Measurements from ENCODE around the gene ASCL5. TPM values are rescaled to one million over a fixed set of nuclear protein-coding genes. Genes with fewer than 3 reads are reported as not detected.

The ASCL5 gene
- total and polyA plus RNA-seq, 10 of the 15 experiments (the other 5 are each of a cell fraction or from before 2014, with no cell fraction given) = 0.04 TPM; not detected in 9

GRCh38 chr1:201096977-201097856 lies 29.8 kb downstream of the ASCL5 start:
- H3K9ac ChIP-seq (ENCODE audit: control insufficient read depth, insufficient read depth, low read length) = no peak overlapping the region
- CTCF ChIA-PET = interaction anchor here (0.9 kb wide), 1 partner anchor 12 kb away, joined by 3 read pairs; no protein-coding TSS in a partner anchor
- H3K4me3 ChIP-seq = no peak overlapping the region
- DNase-seq (ENCODE audit: low read depth, low spot score) = no peak
- SMC1A ChIA-PET (ENCODE audit: uncharacterized antibody, unreplicated experiment) = no interaction called here
- peaks cover 2 to 4% of the 10 kb centered on the region in 2 experiments; a peak in 3 of 4 replicates for H3K27me3 ChIP-seq (replicated peaks in 1 of 2; ENCODE audit: control insufficient read depth in 2 of 2, insufficient read depth in 2 of 2, low read length in 1 of 2)
- no TSS peak for BruUV-seq (replicated peaks)
- POLR2A ChIA-PET = interaction anchor here (0.6 kb wide), 1 partner anchor 104 kb away, joined by 4 read pairs; no protein-coding TSS in a partner anchor
- no peak overlapping the region for H2AFZ ChIP-seq (ENCODE audit: control insufficient read depth, low read depth, low read length)
- no peaks in the 10 kb centered on the region for H4K20me1 ChIP-seq (ENCODE audit: control insufficient read depth, insufficient read depth)
- H3K79me2 ChIP-seq (ENCODE audit: control insufficient read depth, insufficient read depth, low read length) = no peaks in the 10 kb centered on the region
- H3K27ac ChIP-seq (ENCODE audit: control insufficient read depth, insufficient read depth) = no peak overlapping the region
- no peak overlapping the region for H3K4me2 ChIP-seq (ENCODE audit: control insufficient read depth, insufficient read depth)
- no peak for FAIRE-seq
- no peaks in the 10 kb centered on the region for H3K36me3 ChIP-seq (ENCODE audit: control insufficient read depth in 2 of 2, insufficient read depth in 2 of 2, low read length in 1 of 2)
- ATAC-seq = no peak
- no peaks in the 10 kb centered on the region; the same call in 1 of the 2 replicates for H3K4me1 ChIP-seq (ENCODE audit: control insufficient read depth, insufficient read depth, low read length)
- RAD21 ChIA-PET (ENCODE audit: unreplicated experiment) = no interaction called here
- in situ Hi-C loops (cut with MboI) = no loop called here
- intact Hi-C loops (cut with micrococcal nuclease; ENCODE audit: unreplicated experiment) = no loop called here
- WGBS (ENCODE audit: insufficient coverage, insufficient replicate concordance, low lambda C conversion rate, missing lambda C conversion rate) = 28% methylated on average over 17 of the region's 17 CpGs
- no peak for TF ChIP-seq SMAD1 (IDR thresholded peaks at IDR 0.05; ENCODE audit: low read depth, partially characterized antibody)
- TF ChIP-seq CHD4 (IDR thresholded peaks at IDR 0.05) = no peak
- TF ChIP-seq BHLHE40 (IDR thresholded peaks at IDR 0.05; ENCODE audit: borderline replicate concordance in 1 of 2, low read depth in 2 of 2, low read length in 1 of 2) = 0 out of 4 replicates have a peak, but pooled peaks of 1 of the 2 experiments have one; percentile 5
- no peaks in the 10 kb centered on the region for H3K9me3 ChIP-seq (replicated peaks; ENCODE audit: control insufficient read depth, insufficient read depth, low read length)

DNA sequence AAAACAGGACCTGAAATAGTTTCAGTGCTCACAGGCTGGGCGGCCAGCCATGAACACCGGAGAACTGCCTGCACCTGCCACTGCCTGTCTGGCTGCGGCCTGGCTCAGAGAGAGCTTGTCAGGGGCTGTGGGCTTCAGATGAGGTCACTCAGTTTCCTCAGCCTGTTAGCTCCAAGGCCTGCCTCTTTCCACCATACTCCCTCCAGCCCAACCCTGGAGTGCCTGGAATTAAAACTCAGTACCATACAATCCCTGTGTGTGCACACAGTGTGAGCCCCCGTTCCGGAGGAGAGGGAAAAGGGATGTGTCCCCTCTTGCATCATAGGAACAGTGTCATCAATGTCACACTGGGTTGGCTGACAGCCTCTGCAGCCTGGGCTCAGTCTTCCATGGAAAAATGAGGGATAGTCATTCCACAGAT lies 30.9 kb downstream of the ASCL5 start:
- ChIA-PET CTCF (interaction anchor here (0.8 to 1.0 kb wide), 2 partner anchors 10 to 23 kb away, joined by 3 read pairs; no protein-coding TSS in a partner anchor), POLR2A (no interaction called here), RAD21 (ENCODE audit: unreplicated experiment) (interaction anchor here (1.4 kb wide), 1 partner anchor 19 kb away, joined by 3 read pairs; no protein-coding TSS in a partner anchor), SMC1A (ENCODE audit: uncharacterized antibody, unreplicated experiment) (no interaction called here)
- peak; percentile 87 for ATAC-seq
- Histone ChIP-seq H2AFZ (ENCODE audit: control insufficient read depth, low read depth, low read length) (no peak overlapping the region), H4K20me1 (ENCODE audit: control insufficient read depth, insufficient read depth) (no peaks in the 10 kb centered on the region), H3K4me3 (no peak overlapping the region), H3K9me3 (replicated peaks; ENCODE audit: control insufficient read depth, insufficient read depth, low read length) (no peaks in the 10 kb centered on the region), H3K4me1 (ENCODE audit: control insufficient read depth, insufficient read depth, low read length) (no peaks in the 10 kb centered on the region; the same call in 1 of the 2 replicates), H3K27me3 (replicated peaks in 1 of 2; ENCODE audit: control insufficient read depth in 2 of 2, insufficient read depth in 2 of 2, low read length in 1 of 2) (peaks cover 2% of the 10 kb centered on the region in 2 experiments; a peak in 3 of 4 replicates), H3K9ac (ENCODE audit: control insufficient read depth, insufficient read depth, low read length) (no peak overlapping the region), H3K79me2 (ENCODE audit: control insufficient read depth, insufficient read depth, low read length) (no peaks in the 10 kb centered on the region), H3K27ac (ENCODE audit: control insufficient read depth, insufficient read depth) (no peak overlapping the region), H3K36me3 (ENCODE audit: control insufficient read depth in 2 of 2, insufficient read depth in 2 of 2, low read length in 1 of 2) (no peaks in the 10 kb centered on the region), H3K4me2 (ENCODE audit: control insufficient read depth, insufficient read depth) (no peak overlapping the region)
- WGBS (ENCODE audit: insufficient coverage, insufficient replicate concordance, low lambda C conversion rate, missing lambda C conversion rate) = 16% methylated on average over 5 of the region's 5 CpGs
- DNase-seq (ENCODE audit: low read depth, low spot score) = no peak
- intact Hi-C loops (cut with micrococcal nuclease; ENCODE audit: unreplicated experiment) = no loop called here
- in situ Hi-C loops (cut with MboI) = no loop called here
- no peak for FAIRE-seq
- BruUV-seq (replicated peaks) = no TSS peak
- no peak for TF ChIP-seq ZNF687 (IDR thresholded peaks at IDR 0.05)
- TF ChIP-seq RFX5 (IDR thresholded peaks at IDR 0.05; ENCODE audit: low read depth, low read length) = no peak
- no peak for TF ChIP-seq RCOR1 (conservative IDR thresholded peaks at IDR 0.05; ENCODE audit: low read depth, low read length)
- TF ChIP-seq, protein P1, sequence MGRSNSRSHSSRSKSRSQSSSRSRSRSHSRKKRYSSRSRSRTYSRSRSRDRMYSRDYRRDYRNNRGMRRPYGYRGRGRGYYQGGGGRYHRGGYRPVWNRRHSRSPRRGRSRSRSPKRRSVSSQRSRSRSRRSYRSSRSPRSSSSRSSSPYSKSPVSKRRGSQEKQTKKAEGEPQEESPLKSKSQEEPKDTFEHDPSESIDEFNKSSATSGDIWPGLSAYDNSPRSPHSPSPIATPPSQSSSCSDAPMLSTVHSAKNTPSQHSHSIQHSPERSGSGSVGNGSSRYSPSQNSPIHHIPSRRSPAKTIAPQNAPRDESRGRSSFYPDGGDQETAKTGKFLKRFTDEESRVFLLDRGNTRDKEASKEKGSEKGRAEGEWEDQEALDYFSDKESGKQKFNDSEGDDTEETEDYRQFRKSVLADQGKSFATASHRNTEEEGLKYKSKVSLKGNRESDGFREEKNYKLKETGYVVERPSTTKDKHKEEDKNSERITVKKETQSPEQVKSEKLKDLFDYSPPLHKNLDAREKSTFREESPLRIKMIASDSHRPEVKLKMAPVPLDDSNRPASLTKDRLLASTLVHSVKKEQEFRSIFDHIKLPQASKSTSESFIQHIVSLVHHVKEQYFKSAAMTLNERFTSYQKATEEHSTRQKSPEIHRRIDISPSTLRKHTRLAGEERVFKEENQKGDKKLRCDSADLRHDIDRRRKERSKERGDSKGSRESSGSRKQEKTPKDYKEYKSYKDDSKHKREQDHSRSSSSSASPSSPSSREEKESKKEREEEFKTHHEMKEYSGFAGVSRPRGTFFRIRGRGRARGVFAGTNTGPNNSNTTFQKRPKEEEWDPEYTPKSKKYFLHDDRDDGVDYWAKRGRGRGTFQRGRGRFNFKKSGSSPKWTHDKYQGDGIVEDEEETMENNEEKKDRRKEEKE (IDR thresholded peaks at IDR 0.05) = no peak
